ENCODE results near the gene SLC8B1.
"Not testable (repeated sequence)": the region's sequence is repeated elsewhere in the genome, so short reads cannot be mapped to it uniquely, and the experiment has no call there.

Gene SLC8B1

GRCh38 chr12:113354192-113354591, 19.3 kb upstream of the SLC8B1 start:
- not testable (repeated sequence) for DNase-seq

GRCh38 chr12:113351089-113351488, 16.2 kb upstream of the SLC8B1 start:
- DNase-seq, result no peak

- DNase-seq, result no peak
Measured at GRCh38 chr12:113348849-113349536, 14.1 kb upstream of the SLC8B1 start.

- DNase-seq, result no peak
Measured at GRCh38 chr12:113347892-113348291, 13.0 kb upstream of the SLC8B1 start.

GRCh38 chr12:113347107-113347506, 12.2 kb upstream of the SLC8B1 start:
- DNase-seq, result no peak

GRCh38 chr12:113346353-113346752, 11.4 kb upstream of the SLC8B1 start:
- no peak for DNase-seq

- no peak for DNase-seq
Measured at GRCh38 chr12:113345318-113345717, 10.4 kb upstream of the SLC8B1 start.

GRCh38 chr12:113341535-113341934, 6.6 kb upstream of the SLC8B1 start:
- DNase-seq, result no peak

- no peak for DNase-seq
Measured at GRCh38 chr12:113340061-113340460, 5.2 kb upstream of the SLC8B1 start.

- no peak for DNase-seq
Measured at GRCh38 chr12:113339540-113339939, 4.6 kb upstream of the SLC8B1 start.

- no peak for DNase-seq
Measured at GRCh38 chr12:113333877-113334785, 778 bp downstream of the SLC8B1 start.

GRCh38 chr12:113333418-113333750, 1.5 kb downstream of the SLC8B1 start:
- DNase-seq, result no peak

GRCh38 chr12:113332688-113333417, 2.1 kb downstream of the SLC8B1 start:
- DNase-seq, result no peak

- DNase-seq, result no peak
Measured at GRCh38 chr12:113330505-113330904, 4.4 kb downstream of the SLC8B1 start.

GRCh38 chr12:113329791-113330417, 5.0 kb downstream of the SLC8B1 start:
- DNase-seq, result no peak

- DNase-seq, result no peak
Measured at GRCh38 chr12:113329022-113329790, 5.7 kb downstream of the SLC8B1 start.

- DNase-seq, result no peak
Measured at GRCh38 chr12:113328368-113328889, 6.5 kb downstream of the SLC8B1 start.

GRCh38 chr12:113326775-113327395, 8.0 kb downstream of the SLC8B1 start:
- DNase-seq, result no peak

GRCh38 chr12:113325916-113326315, 9.0 kb downstream of the SLC8B1 start:
- no peak for DNase-seq

GRCh38 chr12:113322343-113322742, 12.6 kb downstream of the SLC8B1 start:
- no peak for DNase-seq

- DNase-seq, result no peak
Measured at GRCh38 chr12:113320401-113320800, 14.5 kb downstream of the SLC8B1 start.

All from NCI-H2227 treated with DMSO at 0.1 percent for 48 hours (cell line).